ENCODE data around the gene CACNB3. TPM values are rescaled to one million over a fixed set of nuclear protein-coding genes. Genes with fewer than 3 reads are reported as not detected.

The CACNB3 gene
- total and polyA plus RNA-seq, 2 of the 8 experiments (the other 6 are each of a cell fraction or from before 2014, with no cell fraction given), result 12.5 to 16.0 TPM

DNA sequence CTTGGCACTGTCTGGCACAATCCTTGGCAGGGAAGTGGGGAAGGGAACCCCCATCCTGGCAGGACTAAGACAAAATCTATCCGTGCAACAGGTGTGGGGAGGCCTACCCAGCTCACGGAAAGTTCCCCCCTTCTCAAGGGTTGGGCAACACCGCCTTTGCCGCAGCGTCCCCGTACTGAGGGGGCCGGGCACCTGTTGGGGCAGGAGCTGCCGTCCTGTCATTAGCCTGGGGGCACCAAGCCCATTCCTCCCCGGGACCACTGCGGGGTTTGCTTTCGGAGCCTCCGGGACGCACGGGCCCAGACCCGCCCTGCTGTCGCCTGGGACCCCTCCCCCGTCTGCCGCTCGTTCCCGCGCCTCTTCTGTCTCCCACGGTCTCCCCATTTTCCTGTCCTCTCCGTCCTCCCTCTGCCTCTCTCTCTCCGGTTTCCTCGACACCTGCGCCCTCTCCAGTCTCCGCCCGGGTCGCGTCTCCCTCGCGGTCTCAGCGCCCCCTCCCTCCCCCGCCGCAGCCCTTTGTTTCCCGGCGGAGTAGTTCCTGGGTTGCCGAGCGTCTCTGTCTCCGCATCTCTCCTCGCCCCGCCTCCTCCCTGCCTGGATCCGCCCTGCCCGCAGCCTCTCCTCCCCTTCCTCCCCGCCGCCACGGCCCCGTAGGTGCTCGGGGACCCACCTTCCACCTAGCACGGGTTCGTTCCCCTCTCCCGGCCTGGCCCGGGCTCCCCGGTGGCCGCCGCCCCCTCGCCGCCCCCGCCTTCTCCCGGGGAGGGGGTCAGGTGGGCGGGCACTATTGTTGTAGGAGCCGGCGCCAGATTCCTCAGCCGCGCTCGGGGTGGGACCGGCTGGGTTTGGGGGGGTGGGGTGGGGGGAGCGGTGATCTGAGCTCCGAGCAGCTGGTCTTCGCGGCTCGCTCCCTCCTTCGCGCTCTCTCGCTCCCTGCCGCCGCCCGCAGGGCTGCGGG lies at the start of gene CACNB3 (continued):
- TF ChIP-seq, protein P1, sequence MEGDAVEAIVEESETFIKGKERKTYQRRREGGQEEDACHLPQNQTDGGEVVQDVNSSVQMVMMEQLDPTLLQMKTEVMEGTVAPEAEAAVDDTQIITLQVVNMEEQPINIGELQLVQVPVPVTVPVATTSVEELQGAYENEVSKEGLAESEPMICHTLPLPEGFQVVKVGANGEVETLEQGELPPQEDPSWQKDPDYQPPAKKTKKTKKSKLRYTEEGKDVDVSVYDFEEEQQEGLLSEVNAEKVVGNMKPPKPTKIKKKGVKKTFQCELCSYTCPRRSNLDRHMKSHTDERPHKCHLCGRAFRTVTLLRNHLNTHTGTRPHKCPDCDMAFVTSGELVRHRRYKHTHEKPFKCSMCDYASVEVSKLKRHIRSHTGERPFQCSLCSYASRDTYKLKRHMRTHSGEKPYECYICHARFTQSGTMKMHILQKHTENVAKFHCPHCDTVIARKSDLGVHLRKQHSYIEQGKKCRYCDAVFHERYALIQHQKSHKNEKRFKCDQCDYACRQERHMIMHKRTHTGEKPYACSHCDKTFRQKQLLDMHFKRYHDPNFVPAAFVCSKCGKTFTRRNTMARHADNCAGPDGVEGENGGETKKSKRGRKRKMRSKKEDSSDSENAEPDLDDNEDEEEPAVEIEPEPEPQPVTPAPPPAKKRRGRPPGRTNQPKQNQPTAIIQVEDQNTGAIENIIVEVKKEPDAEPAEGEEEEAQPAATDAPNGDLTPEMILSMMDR (IDR thresholded peaks at IDR 0.05; ENCODE audit: control extremely low read depth in 1 of 3, insufficient read depth in 1 of 3, low read depth in 1 of 3, low read length in 3 of 3), result no peak
- TF ChIP-seq EGR1 (IDR thresholded peaks at IDR 0.05; ENCODE audit: borderline replicate concordance, low read depth, low read length) (peak; percentile 69; the same call in 1 of the 2 replicates), EZH2 (IDR thresholded peaks at IDR 0.05; ENCODE audit: low read depth, low read length, severe bottlenecking) (no peak), BACH1 (IDR thresholded peaks at IDR 0.05; ENCODE audit: low read length) (no peak), ZNF274 (IDR thresholded peaks at IDR 0.05; ENCODE audit: borderline replicate concordance, extremely low read depth, low read length) (no peak), POLR2AphosphoS5 (IDR thresholded peaks at IDR 0.05; ENCODE audit: low read depth, low read length) (no peak), SUZ12 (IDR thresholded peaks at IDR 0.05; ENCODE audit: low read length) (peak; percentile 46), CTBP2 (IDR thresholded peaks at IDR 0.05; ENCODE audit: borderline replicate concordance, insufficient read depth, insufficient read length, low read length) (no peak), CEBPB (IDR thresholded peaks at IDR 0.05; ENCODE audit: low read depth, low read length) (peak; percentile 36; the same call in 1 of the 2 replicates), PHF8 (conservative IDR thresholded peaks at IDR 0.05; ENCODE audit: low read depth, low read length) (0 out of 2 replicates have a peak, but pooled peaks have one; percentile 22)
- TF ChIP-seq, protein P2, sequence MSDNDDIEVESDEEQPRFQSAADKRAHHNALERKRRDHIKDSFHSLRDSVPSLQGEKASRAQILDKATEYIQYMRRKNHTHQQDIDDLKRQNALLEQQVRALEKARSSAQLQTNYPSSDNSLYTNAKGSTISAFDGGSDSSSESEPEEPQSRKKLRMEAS (IDR thresholded peaks at IDR 0.05), result 0 out of 2 replicates have a peak, but pooled peaks have one; percentile 35

Measured in H1 (cell line).